Colonic mucosa (tissue), 4 donors: ENCODE measurements around the gene ACP6. TPM values are rescaled to one million over a fixed set of nuclear protein-coding genes. Genes with fewer than 3 reads are reported as not detected.

Experiments used
- DNase-seq: peaks from one replicate; pipeline ENCODE4 v3.0.0-alpha.2; 2020
- H3K27ac ChIP-seq: fragments of 200-600 bp; one replicate; pipeline ENCODE4 v1.8.0; 2021
- H3K27me3 ChIP-seq: fragments of 200-600 bp; one replicate; pipeline ENCODE4 v1.8.0; 2021
- H3K36me3 ChIP-seq: fragments of 200-600 bp; one replicate; pipeline ENCODE4 v1.8.0; 2021
- H3K4me1 ChIP-seq: fragments of 200-600 bp; one replicate; pipeline ENCODE4 v1.8.0; 2021; ENCODE audit warnings: mild to moderate bottlenecking
- H3K4me3 ChIP-seq: fragments of 200-600 bp; one replicate; pipeline ENCODE4 v1.8.0; 2021
- H3K9ac ChIP-seq, 2 donors: one replicate each; pipeline ENCODE4 v1.7.0; 2013; ENCODE audit warnings: control low read depth in 2 of 2, low read depth in 2 of 2, low read length in 2 of 2
- H3K9me3 ChIP-seq: fragments of 200-600 bp; one replicate; pipeline ENCODE4 v1.8.0; 2021
- intact Hi-C: fragments of 100-400 bp; cut with DNase I; formaldehyde crosslinking; loops from one replicate; pipeline ENCODE4 v1.14.1; 2022
- total RNA-seq, 2 donors: library from RNA; stranded (reverse); fragmentation: NEBNext Ultra II Directional in 1 of 2; extraction: Animal tissue kit (Norgen Biotek cat#: 25700) in 1 of 2; gene quantifications; one replicate each; pipeline ENCODE4 v1.2.1, GENCODE V29; 2021
- TF ChIP-seq, protein P1 (sequence below): fragments of 200-600 bp; IDR thresholded peaks from one replicate; pipeline ENCODE4 v1.8.0; 2022; ENCODE audit warnings: antibody characterized with exemption, mild to moderate bottlenecking
- donor health status: healthy.
- donor health status: DM: no; HTN: no; CAD: no.
- donor health status: DM: no; HTN: no; CAD: no.

The ACP6 gene
- total RNA-seq, 2 donors from 2014 or later, result 21.6 to 22.7 TPM

DNA sequence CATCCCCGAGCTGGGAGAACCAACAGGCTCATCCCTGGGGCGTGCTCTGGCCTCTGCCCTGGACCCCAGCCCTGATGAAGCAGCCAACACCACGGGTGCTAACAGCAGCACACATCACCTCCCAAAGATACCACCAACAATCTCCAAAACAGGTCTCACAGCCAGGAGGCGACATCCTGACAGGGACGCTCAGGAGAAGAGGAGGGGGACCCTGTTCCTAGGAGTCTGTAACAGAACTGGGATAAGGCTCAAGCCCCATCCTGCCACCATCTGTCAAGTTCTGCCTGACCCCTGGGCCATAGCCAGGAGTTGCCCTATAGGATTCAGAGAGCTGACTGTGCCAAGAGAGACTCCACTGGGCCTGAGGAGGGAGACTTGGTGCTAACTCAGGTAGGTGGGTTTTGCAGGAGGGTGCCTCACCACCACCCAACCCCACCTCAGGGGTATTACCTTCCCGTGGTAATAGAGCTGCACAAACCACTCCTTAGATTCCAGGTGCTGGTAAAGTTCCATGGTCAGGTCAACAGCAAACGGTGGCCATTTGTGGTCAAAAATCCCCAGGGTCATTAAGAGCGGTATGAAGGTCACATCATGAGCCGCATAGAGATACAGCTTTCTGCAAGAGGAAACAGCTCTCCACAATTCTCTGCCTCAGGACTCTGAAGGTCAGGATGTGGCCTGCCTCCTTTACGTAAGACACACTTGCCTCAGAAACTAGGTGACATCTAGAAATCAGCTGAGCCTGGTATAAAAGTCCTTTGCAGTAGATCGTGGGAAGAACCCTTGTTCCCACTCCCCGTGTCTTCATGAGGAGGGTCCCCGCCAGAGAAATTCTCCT is 22.3 kb downstream of the ACP6 start:
- no peak for DNase-seq
- Histone ChIP-seq H3K4me3 (no peak overlapping the region), H3K9me3 (no peaks in the 10 kb centered on the region), H3K27me3 (no peaks in the 10 kb centered on the region), H3K9ac (no peak overlapping the region), H3K36me3 (no peaks in the 10 kb centered on the region), H3K27ac (no peak overlapping the region), H3K4me1 (no peaks in the 10 kb centered on the region)
- intact Hi-C loops, result no loop called here
- TF ChIP-seq, protein P1, sequence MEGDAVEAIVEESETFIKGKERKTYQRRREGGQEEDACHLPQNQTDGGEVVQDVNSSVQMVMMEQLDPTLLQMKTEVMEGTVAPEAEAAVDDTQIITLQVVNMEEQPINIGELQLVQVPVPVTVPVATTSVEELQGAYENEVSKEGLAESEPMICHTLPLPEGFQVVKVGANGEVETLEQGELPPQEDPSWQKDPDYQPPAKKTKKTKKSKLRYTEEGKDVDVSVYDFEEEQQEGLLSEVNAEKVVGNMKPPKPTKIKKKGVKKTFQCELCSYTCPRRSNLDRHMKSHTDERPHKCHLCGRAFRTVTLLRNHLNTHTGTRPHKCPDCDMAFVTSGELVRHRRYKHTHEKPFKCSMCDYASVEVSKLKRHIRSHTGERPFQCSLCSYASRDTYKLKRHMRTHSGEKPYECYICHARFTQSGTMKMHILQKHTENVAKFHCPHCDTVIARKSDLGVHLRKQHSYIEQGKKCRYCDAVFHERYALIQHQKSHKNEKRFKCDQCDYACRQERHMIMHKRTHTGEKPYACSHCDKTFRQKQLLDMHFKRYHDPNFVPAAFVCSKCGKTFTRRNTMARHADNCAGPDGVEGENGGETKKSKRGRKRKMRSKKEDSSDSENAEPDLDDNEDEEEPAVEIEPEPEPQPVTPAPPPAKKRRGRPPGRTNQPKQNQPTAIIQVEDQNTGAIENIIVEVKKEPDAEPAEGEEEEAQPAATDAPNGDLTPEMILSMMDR, result no peak

DNA sequence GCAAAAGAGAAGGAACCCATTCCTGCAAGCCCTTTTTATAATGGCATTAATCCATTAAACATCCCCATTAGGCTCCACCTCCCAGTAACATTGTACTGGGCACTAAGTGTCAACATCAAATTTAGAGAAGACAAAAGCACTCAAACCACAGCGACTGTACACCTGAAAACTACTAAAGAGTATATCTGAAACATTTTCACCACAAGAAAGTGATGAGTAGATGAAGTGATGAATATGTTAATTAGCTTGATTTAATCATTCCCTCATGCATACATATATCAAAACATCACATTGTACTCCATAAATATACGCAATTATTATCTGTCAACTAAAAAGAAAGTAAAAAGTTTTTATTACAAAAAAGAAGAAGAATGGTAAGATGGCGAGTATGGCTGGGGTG is 26.4 kb downstream of the ACP6 start:
- Histone ChIP-seq H3K9me3 (no peaks in the 10 kb centered on the region), H3K4me3 (no peak overlapping the region), H3K27ac (no peak overlapping the region), H3K27me3 (no peaks in the 10 kb centered on the region), H3K9ac (no peak overlapping the region), H3K36me3 (no peaks in the 10 kb centered on the region), H3K4me1 (no peaks in the 10 kb centered on the region)
- intact Hi-C loops, result loop anchor here (5.0 kb wide), 3 partner anchors 132 to 372 kb away; no protein-coding TSS in a partner anchor
- no peak for DNase-seq
- TF ChIP-seq, protein P1, result no peak

DNA sequence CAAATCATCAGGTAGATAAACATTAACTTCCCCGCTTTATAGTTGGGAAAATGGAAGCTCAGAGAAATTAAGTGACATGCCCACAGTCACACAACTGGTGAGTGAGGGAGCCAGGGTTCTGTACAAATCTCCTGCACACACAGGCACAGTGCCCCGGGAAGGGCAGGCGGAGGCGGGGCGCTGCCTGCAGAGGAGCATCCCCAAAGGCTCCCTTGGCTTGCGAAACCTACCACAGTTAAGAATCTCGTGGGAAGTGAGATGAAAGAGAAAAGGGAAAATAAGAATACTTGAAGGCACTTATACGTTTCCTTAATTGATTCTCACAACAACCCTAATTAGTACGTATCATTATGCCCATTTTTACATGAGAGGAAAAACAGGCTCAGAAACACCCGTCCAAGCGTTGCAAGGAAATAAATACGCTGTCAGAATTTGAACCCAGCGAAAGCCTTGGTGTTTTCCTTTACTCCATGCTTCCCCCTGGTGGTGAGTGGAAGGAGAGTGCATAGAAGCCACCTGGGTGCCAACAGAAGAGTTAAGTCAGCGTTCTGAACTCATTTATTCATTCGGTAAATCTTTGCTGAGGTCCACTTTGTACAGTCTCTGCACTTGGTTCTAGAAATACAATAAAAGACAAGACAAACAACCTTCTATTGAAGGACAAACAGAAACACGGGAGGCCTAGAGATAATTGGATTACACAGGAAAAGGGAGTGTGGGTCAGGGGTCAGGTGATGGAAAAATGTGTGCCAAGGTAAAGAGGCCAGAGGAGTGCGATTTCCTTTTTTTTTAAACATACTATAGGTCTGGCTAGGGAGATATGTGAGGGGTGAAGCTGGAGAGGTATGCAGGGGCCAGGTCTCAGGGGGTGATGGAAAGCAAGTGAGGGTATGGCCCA is 28.4 kb downstream of the ACP6 start:
- intact Hi-C loops, result loop anchor here (2.0 to 5.0 kb wide), 4 partner anchors 130 to 370 kb away; no protein-coding TSS in a partner anchor
- Histone ChIP-seq H3K9me3 (no peaks in the 10 kb centered on the region), H3K27ac (no peak overlapping the region), H3K27me3 (no peaks in the 10 kb centered on the region), H3K4me1 (no peaks in the 10 kb centered on the region), H3K36me3 (no peaks in the 10 kb centered on the region), H3K9ac (no peak overlapping the region), H3K4me3 (no peak overlapping the region)
- TF ChIP-seq, protein P1, result peak; percentile 83
- DNase-seq, result peak; percentile 75

DNA sequence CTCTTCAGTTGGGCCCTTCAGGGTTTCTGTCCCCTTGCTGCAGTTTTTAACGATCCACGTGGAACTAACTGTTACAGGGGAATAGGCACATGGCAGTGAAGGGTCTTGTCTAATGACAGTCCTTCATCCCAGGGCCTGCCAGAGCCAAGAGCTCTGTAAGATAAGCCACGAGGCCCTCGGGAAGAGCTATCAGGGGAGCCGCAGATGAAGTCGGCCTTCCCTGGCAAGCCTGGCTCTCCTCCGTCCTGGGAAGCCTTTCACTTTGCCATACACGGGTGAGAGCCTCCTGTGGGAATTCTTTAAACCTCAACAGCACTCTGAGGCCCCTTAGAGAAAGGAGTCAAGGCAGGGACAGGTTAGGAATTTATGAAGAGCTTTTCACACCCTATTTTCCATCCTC is 29.0 kb downstream of the ACP6 start:
- Histone ChIP-seq H3K9ac (no peak overlapping the region), H3K4me3 (no peak overlapping the region), H3K9me3 (no peaks in the 10 kb centered on the region), H3K4me1 (no peaks in the 10 kb centered on the region), H3K27me3 (no peaks in the 10 kb centered on the region), H3K36me3 (no peaks in the 10 kb centered on the region), H3K27ac (no peak overlapping the region)
- TF ChIP-seq, protein P1, result no peak
- intact Hi-C loops, result loop anchor here (2.0 to 5.0 kb wide), 4 partner anchors 129 to 369 kb away; no protein-coding TSS in a partner anchor
- no peak for DNase-seq

DNA sequence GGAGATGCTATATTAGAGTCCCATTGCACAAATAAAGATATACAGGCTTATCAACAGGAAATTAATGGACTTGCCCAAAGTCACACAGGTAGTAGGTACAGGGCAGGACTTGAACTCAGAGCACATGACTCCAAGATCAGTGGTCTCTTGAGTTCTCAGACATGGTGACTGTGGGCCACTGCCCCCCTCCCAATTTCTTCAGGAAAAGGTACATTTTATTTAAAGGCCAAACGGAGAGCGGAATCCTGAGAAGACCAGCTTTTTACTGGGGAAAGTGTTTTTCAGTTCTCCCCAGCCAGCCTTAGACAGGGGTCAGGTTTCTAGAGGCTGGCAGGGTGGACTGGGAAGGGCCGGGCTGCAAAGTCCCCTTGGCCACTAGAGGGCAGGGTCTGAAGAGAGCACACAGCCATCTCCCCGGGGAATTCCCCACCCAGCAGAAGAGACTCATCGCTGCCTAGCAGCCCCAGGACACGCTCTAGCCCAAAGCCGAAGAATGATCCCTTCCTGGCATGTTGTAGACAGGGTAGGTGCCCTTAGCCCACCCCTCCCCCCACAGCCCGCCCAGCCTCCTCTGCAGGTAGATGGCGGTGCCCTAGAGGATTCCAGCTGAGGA is 29.7 kb downstream of the ACP6 start:
- H3K4me1 ChIP-seq, result no peaks in the 10 kb centered on the region
- H3K4me3 ChIP-seq, result no peak overlapping the region
- H3K36me3 ChIP-seq, result no peaks in the 10 kb centered on the region
- peak; percentile 72 for DNase-seq
- TF ChIP-seq, protein P1, result peak; percentile 86
- no peak overlapping the region for H3K27ac ChIP-seq
- no peaks in the 10 kb centered on the region for H3K9me3 ChIP-seq
- no peaks in the 10 kb centered on the region for H3K27me3 ChIP-seq
- intact Hi-C loops, result loop anchor here (2.0 to 5.0 kb wide), 4 partner anchors 128 to 368 kb away; no protein-coding TSS in a partner anchor
- H3K9ac ChIP-seq, result no peak overlapping the region
